Heart right ventricle (tissue), 16 donors: ENCODE data around the gene POMC. TPM values are rescaled to one million over a fixed set of nuclear protein-coding genes. Genes with fewer than 3 reads are reported as not detected.

ENCODE experiments used
- ATAC-seq, 8 donors: fragments of 200-7000 bp; cut with Tn5 transposase; one replicate each; pipeline ENCODE4 v1.9.1; 2020; ENCODE audit warnings: mild to moderate bottlenecking in 8 of 8, moderate library complexity in 8 of 8, moderate number of reproducible peaks in 1 of 8
- DNase-seq, 2 donors: peaks; one replicate each; pipeline ENCODE4 v3.0.0-alpha.2; 2020
- H3K27ac ChIP-seq, 10 donors: fragments of 200-600 bp; sonication (generic) in 2 of 10; one replicate each; pipeline versions ENCODE4 v1.5.0 to v1.8.0; 2020 to 2022; ENCODE audit warnings: mild to moderate bottlenecking in 3 of 10
- H3K27me3 ChIP-seq, 7 donors: fragments of 200-600 bp; one replicate each; pipeline ENCODE4 v1.8.0; 2021 to 2022; ENCODE audit warnings: mild to moderate bottlenecking in 2 of 7
- H3K36me3 ChIP-seq, 9 donors: fragments of 200-600 bp; sonication (generic) in 1 of 9; one replicate each; pipeline versions ENCODE4 v1.5.0 to v1.8.0; 2020 to 2022; ENCODE audit warnings: mild to moderate bottlenecking in 2 of 9
- H3K4me1 ChIP-seq, 9 donors: fragments of 200-600 bp; sonication (generic) in 1 of 9; one replicate each; pipeline versions ENCODE4 v1.5.0 to v1.8.0; 2020 to 2022; ENCODE audit warnings: mild to moderate bottlenecking in 4 of 9
- H3K4me3 ChIP-seq, 10 donors: fragments of 200-600 bp; sonication (generic) in 2 of 10; one replicate each; pipeline versions ENCODE4 v1.5.0 to v1.8.0; 2020 to 2022; ENCODE audit warnings: mild to moderate bottlenecking in 7 of 10, moderate library complexity in 2 of 10
- H3K9me3 ChIP-seq, 11 donors: fragments of 200-600 bp in 10 of 11; sonication (generic) in 2 of 11; one replicate each; pipeline versions ENCODE4 v1.5.0 to v1.8.0; 2013 to 2022; ENCODE audit warnings: mild to moderate bottlenecking in 2 of 11, control low read depth in 1 of 11, moderate library complexity in 1 of 11
- CTCF ChIP-seq, 9 donors: fragments of 200-600 bp; sonication (generic) in 2 of 9; IDR thresholded peaks; one replicate each; pipeline versions ENCODE4 v1.5.0 to v1.8.0; 2021 to 2022; ENCODE audit warnings: antibody characterized with exemption in 9 of 9, mild to moderate bottlenecking in 5 of 9, moderate library complexity in 1 of 9
- WGBS, 2 donors: extraction: QIAGEN DNeasy Blood & Tissue Kit; methylation state at CpG; one replicate each; pipeline ENCODE4 v1.1.7; 2013; ENCODE audit warnings: inconsistent platforms in 1 of 2; 5-methylcytosine and 5-hydroxymethylcytosine counted together
- intact Hi-C, 10 donors: fragments of 100-400 bp; cut with DNase I; formaldehyde crosslinking; loops; one replicate each; pipeline versions ENCODE4 v1.11.1 to v1.14.2; 2022
- polyA plus RNA-seq, 2 donors: library from polyadenylated mRNA; stranded (reverse); fragments of 200-250 nt; gene quantifications; one replicate each; pipeline ENCODE4 v1.2.3, GENCODE V29; 2013
- total RNA-seq, 10 donors: library from RNA; stranded (reverse); fragmentation: NEBNext Ultra II Directional in 3 of 10; extraction: Animal tissue kit (Norgen Biotek cat#: 25700) in 3 of 10; gene quantifications; one replicate each; pipeline versions ENCODE4 v1.2.1 to v1.2.4, GENCODE V29; 2021 to 2023
- donor health status: Arrhythmogenic right ventricular cardiomyopathy.
- donor health status: ischemic (EF 13 %, LVEDD 7.1; RV severe dilation, severe dysfunction).
- donor health status: healthy with polysubstance abuse.
- donor health status: DM: no; HTN: yes; CAD: no.
- donor health status: DM: no; HTN: no; CAD: no.
- donor health status: ischemic (EF 25% LVEDD 6.9; RV normal size, moderate dysfunction).
- donor health status: ischemic (EF 25% LVEDD 5.7; RV mildly dilated, moderate dysfunction).
- donor health status: healthy.
- donor health status: DM: yes; HTN: yes; CAD: no.
- donor health status: Ischemic cardiomyopathy.
- donor health status: ischemic (EF 35%, LVEDD 5.7; RV mildly dilated, moderate dysfunction).
- donor health status: nonischemic (EF 11% LVEDD 7.7; RV severe dilation, severe dysfunction).
- donor health status: DM: yes; HTN: yes; CAD: no.
- donor health status: PGD.
- donor health status: ischemic (EF 29% LVEDD 5.4; RV normal size, mild dysfunction).
- donor health status: nonischemic (EF 23%, LVEDD 6.1; RV moderate dilation, normal function).

The POMC gene
- total and polyA plus RNA-seq, 12 donors, result 1.9 to 11.2 (median 5.6) TPM

- no peak for ATAC-seq
- DNase-seq, result no peak
- H3K4me3 ChIP-seq, result no peak overlapping the region
- no peak for TF ChIP-seq CTCF (IDR thresholded peaks at IDR 0.05)
- no peaks in the 10 kb centered on the region for H3K36me3 ChIP-seq
- WGBS, 2 donors, result 86 to 88% methylated on average over 8 of the region's 8 CpGs
- H3K9me3 ChIP-seq, result peaks cover 0 to 7% (median 0%) of the 10 kb centered on the region in 11 donors
- H3K4me1 ChIP-seq, result no peaks in the 10 kb centered on the region
- H3K27ac ChIP-seq, result no peak overlapping the region
- peaks cover 0 to 36% (median 20%) of the 10 kb centered on the region in 7 donors for H3K27me3 ChIP-seq
- intact Hi-C loops, result no loop called here
These were observed 8.8 kb upstream of the POMC start for GRCh38 chr2:25177211-25177611.

- intact Hi-C loops, result no loop called here
- WGBS, 2 donors, result 86 to 91% methylated on average over 5 of the region's 5 CpGs
- H3K9me3 ChIP-seq, result peaks cover 0 to 4% (median 0%) of the 10 kb centered on the region in 11 donors
- no peak for TF ChIP-seq CTCF (IDR thresholded peaks at IDR 0.05)
- peaks cover 0 to 38% (median 25%) of the 10 kb centered on the region in 7 donors for H3K27me3 ChIP-seq
- H3K36me3 ChIP-seq, result no peaks in the 10 kb centered on the region
- ATAC-seq, result no peak
- H3K27ac ChIP-seq, result no peak overlapping the region
- no peaks in the 10 kb centered on the region for H3K4me1 ChIP-seq
- no peak overlapping the region for H3K4me3 ChIP-seq
- no peak for DNase-seq
These were observed 8.3 kb upstream of the POMC start for GRCh38 chr2:25176541-25177181.

- no peak overlapping the region for H3K27ac ChIP-seq
- no peaks in the 10 kb centered on the region for H3K4me1 ChIP-seq
- H3K27me3 ChIP-seq, result peaks cover 0 to 38% (median 25%) of the 10 kb centered on the region in 7 donors
- TF ChIP-seq CTCF (IDR thresholded peaks at IDR 0.05), result no peak
- peaks cover 0 to 4% (median 0%) of the 10 kb centered on the region in 11 donors for H3K9me3 ChIP-seq
- WGBS, 2 donors, result 84 to 85% methylated on average over 6 of the region's 6 CpGs
- intact Hi-C loops, result no loop called here
- ATAC-seq, result no peak
- H3K4me3 ChIP-seq, result no peak overlapping the region
- no peak for DNase-seq
- no peaks in the 10 kb centered on the region for H3K36me3 ChIP-seq
These were observed 7.8 kb upstream of the POMC start for GRCh38 chr2:25176138-25176537.

GRCh38 chr2:25174192-25174861 is 5.9 kb upstream of the POMC start:
- no peak for DNase-seq
- H3K4me3 ChIP-seq, result no peak overlapping the region
- 89 to 94% methylated on average over 6 of the region's 6 CpGs for WGBS, 2 donors
- TF ChIP-seq CTCF (IDR thresholded peaks at IDR 0.05), result no peak
- H3K36me3 ChIP-seq, result no peaks in the 10 kb centered on the region
- peaks cover 0 to 4% (median 0%) of the 10 kb centered on the region in 11 donors for H3K9me3 ChIP-seq
- intact Hi-C loops, result no loop called here
- no peak overlapping the region for H3K27ac ChIP-seq
- peaks cover 0 to 49% (median 44%) of the 10 kb centered on the region in 7 donors for H3K27me3 ChIP-seq
- ATAC-seq, result no peak
- no peaks in the 10 kb centered on the region for H3K4me1 ChIP-seq
